ENCODE results near the gene ASB18.

DNA sequence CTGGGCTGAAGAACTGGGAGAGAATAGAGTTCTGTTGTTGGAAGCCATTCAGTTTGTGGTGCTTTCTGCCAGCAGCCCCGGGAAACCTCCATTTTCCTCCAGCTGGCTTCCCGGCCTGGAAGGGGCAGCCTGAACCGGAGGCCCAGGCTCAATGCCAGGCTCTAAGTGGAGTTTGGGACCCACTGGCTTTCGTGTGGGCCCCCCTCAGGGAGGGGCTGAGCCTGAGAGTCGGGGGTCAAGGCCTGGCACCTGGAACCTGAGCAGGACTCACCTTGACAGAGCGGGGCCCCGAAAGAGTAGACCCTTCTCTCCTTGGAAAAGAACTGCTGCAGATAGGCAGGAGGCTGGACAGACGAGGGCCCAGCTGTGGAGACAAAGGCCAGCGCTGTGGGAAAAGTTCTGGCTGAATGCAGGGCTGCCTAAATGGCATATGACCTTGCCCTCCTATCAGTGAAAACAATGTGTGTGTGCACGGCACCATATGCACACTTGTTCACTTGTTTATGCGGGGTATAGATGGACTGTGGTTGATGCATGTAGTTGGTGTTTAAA, 34.8 kb upstream of the ASB18 start:
- TF ChIP-seq, protein P1, sequence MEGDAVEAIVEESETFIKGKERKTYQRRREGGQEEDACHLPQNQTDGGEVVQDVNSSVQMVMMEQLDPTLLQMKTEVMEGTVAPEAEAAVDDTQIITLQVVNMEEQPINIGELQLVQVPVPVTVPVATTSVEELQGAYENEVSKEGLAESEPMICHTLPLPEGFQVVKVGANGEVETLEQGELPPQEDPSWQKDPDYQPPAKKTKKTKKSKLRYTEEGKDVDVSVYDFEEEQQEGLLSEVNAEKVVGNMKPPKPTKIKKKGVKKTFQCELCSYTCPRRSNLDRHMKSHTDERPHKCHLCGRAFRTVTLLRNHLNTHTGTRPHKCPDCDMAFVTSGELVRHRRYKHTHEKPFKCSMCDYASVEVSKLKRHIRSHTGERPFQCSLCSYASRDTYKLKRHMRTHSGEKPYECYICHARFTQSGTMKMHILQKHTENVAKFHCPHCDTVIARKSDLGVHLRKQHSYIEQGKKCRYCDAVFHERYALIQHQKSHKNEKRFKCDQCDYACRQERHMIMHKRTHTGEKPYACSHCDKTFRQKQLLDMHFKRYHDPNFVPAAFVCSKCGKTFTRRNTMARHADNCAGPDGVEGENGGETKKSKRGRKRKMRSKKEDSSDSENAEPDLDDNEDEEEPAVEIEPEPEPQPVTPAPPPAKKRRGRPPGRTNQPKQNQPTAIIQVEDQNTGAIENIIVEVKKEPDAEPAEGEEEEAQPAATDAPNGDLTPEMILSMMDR (IDR thresholded peaks at IDR 0.05 in 8 of 11, conservative IDR thresholded peaks at IDR 0.05 in 3 of 11) = no peak
- no peak for TF ChIP-seq POLR2A (IDR thresholded peaks at IDR 0.05)
